ENCODE data around the gene TENM4. TPM values are rescaled to one million over a fixed set of nuclear protein-coding genes. Genes with fewer than 3 reads are reported as not detected.

The TENM4 gene
- total RNA-seq, 1 donor from 2014 or later: 43.2 TPM

GRCh38 chr11:78905756-78906155 lies 535.1 kb downstream of the TENM4 start:
- H3K4me1 Mint-ChIP-seq: peaks cover under 1% of the 10 kb centered on the region
- H3K36me3 Mint-ChIP-seq (ENCODE audit: low read depth): no peaks in the 10 kb centered on the region
- H3K27ac Mint-ChIP-seq (ENCODE audit: unreplicated experiment): no peak overlapping the region
- TF ChIP-seq CTCF (conservative IDR thresholded peaks at IDR 0.05): no peak
- H3K27me3 Mint-ChIP-seq (ENCODE audit: low read depth): no peaks in the 10 kb centered on the region
- no peak for DNase-seq (ENCODE audit: low read depth, low spot score)
- H3K4me3 Mint-ChIP-seq: no peak overlapping the region
- H3K9me3 Mint-ChIP-seq: no peaks in the 10 kb centered on the region

GRCh38 chr11:78902771-78903507 lies 537.9 kb downstream of the TENM4 start:
- Mint-ChIP-seq H3K9me3 (no peaks in the 10 kb centered on the region), H3K4me1 (no peaks in the 10 kb centered on the region), H3K27me3 (ENCODE audit: low read depth) (no peaks in the 10 kb centered on the region), H3K27ac (ENCODE audit: unreplicated experiment) (no peak overlapping the region), H3K4me3 (no peak overlapping the region), H3K36me3 (ENCODE audit: low read depth) (no peaks in the 10 kb centered on the region)
- no peak for DNase-seq (ENCODE audit: low read depth, low spot score)
- no peak for TF ChIP-seq CTCF (conservative IDR thresholded peaks at IDR 0.05)

GRCh38 chr11:78901831-78902230 lies 539.0 kb downstream of the TENM4 start:
- Mint-ChIP-seq H3K27ac (ENCODE audit: unreplicated experiment) (no peak overlapping the region), H3K9me3 (no peaks in the 10 kb centered on the region), H3K4me1 (no peaks in the 10 kb centered on the region), H3K4me3 (no peak overlapping the region), H3K27me3 (ENCODE audit: low read depth) (no peaks in the 10 kb centered on the region), H3K36me3 (ENCODE audit: low read depth) (no peaks in the 10 kb centered on the region)
- no peak for TF ChIP-seq CTCF (conservative IDR thresholded peaks at IDR 0.05)
- DNase-seq (ENCODE audit: low read depth, low spot score): no peak

GRCh38 chr11:78898266-78898775 lies 542.5 kb downstream of the TENM4 start:
- Mint-ChIP-seq H3K4me3 (no peak overlapping the region), H3K27me3 (ENCODE audit: low read depth) (no peaks in the 10 kb centered on the region), H3K36me3 (ENCODE audit: low read depth) (no peaks in the 10 kb centered on the region), H3K4me1 (no peaks in the 10 kb centered on the region), H3K9me3 (no peaks in the 10 kb centered on the region), H3K27ac (ENCODE audit: unreplicated experiment) (no peak overlapping the region)
- no peak for TF ChIP-seq CTCF (conservative IDR thresholded peaks at IDR 0.05)
- DNase-seq (ENCODE audit: low read depth, low spot score): no peak

GRCh38 chr11:78893996-78894395 lies 546.8 kb downstream of the TENM4 start:
- Mint-ChIP-seq H3K27ac (ENCODE audit: unreplicated experiment) (no peak overlapping the region), H3K9me3 (no peaks in the 10 kb centered on the region), H3K4me1 (no peaks in the 10 kb centered on the region), H3K27me3 (ENCODE audit: low read depth) (no peaks in the 10 kb centered on the region), H3K4me3 (no peak overlapping the region), H3K36me3 (ENCODE audit: low read depth) (peaks cover 6% of the 10 kb centered on the region)
- no peak for TF ChIP-seq CTCF (conservative IDR thresholded peaks at IDR 0.05)
- no peak for DNase-seq (ENCODE audit: low read depth, low spot score)
